PC-3 (cell line): ENCODE measurements around the gene EIF4EBP2.

Experiments
- CTCF ChIP-seq: fragments of 300-600 bp; sonication (generic); conservative IDR thresholded peaks from 2 replicates; pipeline ENCODE4 v1.5.1; 2017; ENCODE audit warnings: antibody characterized with exemption, low read depth, mild to moderate bottlenecking, low read length
- EZH2 ChIP-seq: fragments of 300-600 bp; sonication (generic); IDR thresholded peaks from one replicate; pipeline ENCODE4 v1.6.1; 2017; ENCODE audit warnings: antibody characterized with exemption, mild to moderate bottlenecking, low read length; ENCODE audit not compliant: unreplicated experiment
- EZH2phosphoT487 ChIP-seq: fragments of 300-600 bp; sonication (generic); IDR thresholded peaks from 2 replicates; pipeline ENCODE4 v1.6.1; 2018; ENCODE audit warnings: mild to moderate bottlenecking, antibody characterized with exemption, low read length, borderline replicate concordance

DNA sequence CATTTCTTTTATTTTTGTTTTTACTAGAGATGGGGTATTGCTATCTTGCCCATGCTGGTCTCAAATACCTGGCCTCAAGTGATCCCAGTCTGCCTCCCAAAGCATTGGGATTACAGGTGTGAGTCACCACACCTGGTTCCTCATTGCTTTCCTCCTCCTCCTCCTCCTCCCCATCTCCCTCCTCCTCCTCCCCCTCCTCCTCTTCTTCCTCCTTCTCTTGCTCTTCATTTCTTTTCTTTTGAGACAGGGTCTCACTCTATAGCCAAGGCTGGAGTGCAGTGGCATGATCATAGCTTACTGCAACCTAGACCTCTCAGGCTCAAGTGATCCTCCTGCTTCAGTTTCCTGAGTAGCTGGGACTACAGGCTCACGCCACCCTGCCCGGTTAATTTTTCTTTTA is 43.7 kb upstream of the EIF4EBP2 start:
- TF ChIP-seq CTCF (no peak), EZH2 (no peak), EZH2phosphoT487 (no peak)
